IMR-90 (cell line): ENCODE results near the gene ICAM2.

ENCODE experiments used
- MAFK ChIP-seq: IDR thresholded peaks from 2 replicates; pipeline ENCODE4 v1.6.1; 2012; ENCODE audit warnings: low read depth, low read length, improper control_type of control experiment
- NFE2L2 ChIP-seq: fragments of 150-350 bp; IDR thresholded peaks from 2 replicates; pipeline ENCODE4 v1.6.1; 2016; ENCODE audit warnings: low read depth, mild to moderate bottlenecking, low read length
- POLR2A ChIP-seq: IDR thresholded peaks from 2 replicates; pipeline ENCODE4 v1.6.1; 2012; ENCODE audit warnings: mild to moderate bottlenecking, low read depth, low read length
- RFX5 ChIP-seq: IDR thresholded peaks from 2 replicates; pipeline ENCODE4 v1.8.0; 2012; ENCODE audit warnings: low read depth, mild to moderate bottlenecking, low read length, moderate library complexity
- SMC3 ChIP-seq: fragments of 150-350 bp; IDR thresholded peaks from 2 replicates; pipeline ENCODE4 v1.6.1; 2016; ENCODE audit warnings: low read depth, mild to moderate bottlenecking, antibody characterized with exemption, low read length, moderate library complexity
- TF ChIP-seq, protein P1 (sequence below): fragments of 150-350 bp; IDR thresholded peaks from 2 replicates; pipeline ENCODE4 v1.6.1; 2016; ENCODE audit warnings: low read depth, mild to moderate bottlenecking, low read length, moderate library complexity, borderline replicate concordance
- TF ChIP-seq, protein P2 (sequence below): conservative IDR thresholded peaks from 2 replicates; pipeline ENCODE4 v1.5.1; 2012; ENCODE audit warnings: mild to moderate bottlenecking, low read depth, low read length, improper control_type of control experiment

DNA sequence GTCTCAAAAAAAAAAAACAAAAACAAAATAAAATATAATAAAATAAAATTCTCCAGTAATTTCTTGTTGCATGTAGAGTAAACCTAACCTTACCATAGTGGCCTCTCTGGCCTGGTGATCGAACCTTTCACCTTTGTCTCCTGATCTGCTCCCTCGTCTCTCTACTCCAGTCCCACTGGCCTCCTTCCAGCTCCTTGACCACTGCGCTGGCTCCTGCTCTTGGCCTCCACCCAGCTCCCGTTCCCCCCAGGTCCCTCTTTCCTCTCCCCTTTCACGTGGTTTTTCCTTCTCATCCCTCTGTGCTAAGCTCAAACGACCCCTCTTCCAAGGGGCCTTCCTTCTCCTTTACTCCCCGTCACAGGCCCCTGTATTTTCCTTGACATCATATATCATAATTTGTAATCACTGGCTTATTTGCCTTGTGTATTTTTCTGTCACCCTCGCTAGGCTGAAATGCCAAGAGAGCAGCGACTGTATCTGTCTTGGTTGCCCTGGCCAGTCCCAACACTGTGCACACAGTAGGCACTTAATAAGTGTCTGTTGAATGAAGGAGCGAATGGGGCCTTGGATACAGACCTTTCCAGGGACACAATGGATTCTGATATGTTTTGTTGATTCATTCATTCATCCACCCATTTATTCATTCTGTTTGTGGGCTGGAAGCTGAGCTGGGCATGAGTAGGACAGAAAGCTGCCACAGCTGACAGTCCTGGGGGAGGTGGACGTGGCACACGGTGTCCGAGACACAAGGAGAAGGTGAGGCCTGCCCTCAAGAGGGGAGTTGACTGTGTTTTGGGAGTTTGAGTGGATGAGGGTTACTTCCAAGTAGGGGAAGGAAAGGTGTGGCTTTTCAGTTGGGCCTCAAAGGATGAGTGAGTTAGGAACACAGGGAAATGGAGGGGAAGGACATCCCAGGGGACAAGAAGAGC lies 41.9 kb downstream of the ICAM2 start:
- TF ChIP-seq, protein P1, sequence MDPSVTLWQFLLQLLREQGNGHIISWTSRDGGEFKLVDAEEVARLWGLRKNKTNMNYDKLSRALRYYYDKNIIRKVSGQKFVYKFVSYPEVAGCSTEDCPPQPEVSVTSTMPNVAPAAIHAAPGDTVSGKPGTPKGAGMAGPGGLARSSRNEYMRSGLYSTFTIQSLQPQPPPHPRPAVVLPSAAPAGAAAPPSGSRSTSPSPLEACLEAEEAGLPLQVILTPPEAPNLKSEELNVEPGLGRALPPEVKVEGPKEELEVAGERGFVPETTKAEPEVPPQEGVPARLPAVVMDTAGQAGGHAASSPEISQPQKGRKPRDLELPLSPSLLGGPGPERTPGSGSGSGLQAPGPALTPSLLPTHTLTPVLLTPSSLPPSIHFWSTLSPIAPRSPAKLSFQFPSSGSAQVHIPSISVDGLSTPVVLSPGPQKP, result no peak
- TF ChIP-seq SMC3 (no peak), NFE2L2 (no peak), MAFK (no peak), RFX5 (no peak), POLR2A (no peak)
- TF ChIP-seq, protein P2, sequence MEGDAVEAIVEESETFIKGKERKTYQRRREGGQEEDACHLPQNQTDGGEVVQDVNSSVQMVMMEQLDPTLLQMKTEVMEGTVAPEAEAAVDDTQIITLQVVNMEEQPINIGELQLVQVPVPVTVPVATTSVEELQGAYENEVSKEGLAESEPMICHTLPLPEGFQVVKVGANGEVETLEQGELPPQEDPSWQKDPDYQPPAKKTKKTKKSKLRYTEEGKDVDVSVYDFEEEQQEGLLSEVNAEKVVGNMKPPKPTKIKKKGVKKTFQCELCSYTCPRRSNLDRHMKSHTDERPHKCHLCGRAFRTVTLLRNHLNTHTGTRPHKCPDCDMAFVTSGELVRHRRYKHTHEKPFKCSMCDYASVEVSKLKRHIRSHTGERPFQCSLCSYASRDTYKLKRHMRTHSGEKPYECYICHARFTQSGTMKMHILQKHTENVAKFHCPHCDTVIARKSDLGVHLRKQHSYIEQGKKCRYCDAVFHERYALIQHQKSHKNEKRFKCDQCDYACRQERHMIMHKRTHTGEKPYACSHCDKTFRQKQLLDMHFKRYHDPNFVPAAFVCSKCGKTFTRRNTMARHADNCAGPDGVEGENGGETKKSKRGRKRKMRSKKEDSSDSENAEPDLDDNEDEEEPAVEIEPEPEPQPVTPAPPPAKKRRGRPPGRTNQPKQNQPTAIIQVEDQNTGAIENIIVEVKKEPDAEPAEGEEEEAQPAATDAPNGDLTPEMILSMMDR, result no peak
